ENCODE data around the gene GNAS.

GRCh38 chr20:58818586-58819285, 33.8 kb upstream of the GNAS start:
- TF ChIP-seq POLR2AphosphoS5 (IDR thresholded peaks at IDR 0.05): no peak
- TF ChIP-seq POLR2A (IDR thresholded peaks at IDR 0.05): no peak
- TF ChIP-seq, protein P1, sequence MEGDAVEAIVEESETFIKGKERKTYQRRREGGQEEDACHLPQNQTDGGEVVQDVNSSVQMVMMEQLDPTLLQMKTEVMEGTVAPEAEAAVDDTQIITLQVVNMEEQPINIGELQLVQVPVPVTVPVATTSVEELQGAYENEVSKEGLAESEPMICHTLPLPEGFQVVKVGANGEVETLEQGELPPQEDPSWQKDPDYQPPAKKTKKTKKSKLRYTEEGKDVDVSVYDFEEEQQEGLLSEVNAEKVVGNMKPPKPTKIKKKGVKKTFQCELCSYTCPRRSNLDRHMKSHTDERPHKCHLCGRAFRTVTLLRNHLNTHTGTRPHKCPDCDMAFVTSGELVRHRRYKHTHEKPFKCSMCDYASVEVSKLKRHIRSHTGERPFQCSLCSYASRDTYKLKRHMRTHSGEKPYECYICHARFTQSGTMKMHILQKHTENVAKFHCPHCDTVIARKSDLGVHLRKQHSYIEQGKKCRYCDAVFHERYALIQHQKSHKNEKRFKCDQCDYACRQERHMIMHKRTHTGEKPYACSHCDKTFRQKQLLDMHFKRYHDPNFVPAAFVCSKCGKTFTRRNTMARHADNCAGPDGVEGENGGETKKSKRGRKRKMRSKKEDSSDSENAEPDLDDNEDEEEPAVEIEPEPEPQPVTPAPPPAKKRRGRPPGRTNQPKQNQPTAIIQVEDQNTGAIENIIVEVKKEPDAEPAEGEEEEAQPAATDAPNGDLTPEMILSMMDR (IDR thresholded peaks at IDR 0.05 in 8 of 11, conservative IDR thresholded peaks at IDR 0.05 in 3 of 11): no peak
